Right cardiac atrium (tissue), 5 donors: Measurements from ENCODE around the gene APCDD1L. TPM values are rescaled to one million over a fixed set of nuclear protein-coding genes. Genes with fewer than 3 reads are reported as not detected.

Experiments
- ATAC-seq, 2 donors: fragments of 200-7000 bp; cut with Tn5 transposase; one replicate each; pipeline versions ENCODE4 v1.8.0 to v1.9.1; 2020; ENCODE audit warnings: moderate library complexity in 2 of 2, mild to moderate bottlenecking in 1 of 2
- DNase-seq, 3 donors: peaks; one replicate each; pipeline ENCODE4 v3.0.0-alpha.2; 2020
- H3K27ac ChIP-seq: one replicate; pipeline ENCODE4 v1.5.1; 2013; ENCODE audit warnings: mild to moderate bottlenecking, low read length, control low read depth, moderate library complexity
- H3K27me3 ChIP-seq: one replicate; pipeline ENCODE4 v1.6.1; 2013; ENCODE audit not compliant: control insufficient read depth, insufficient read depth
- H3K4me1 ChIP-seq: one replicate; pipeline ENCODE4 v1.6.1; 2013; ENCODE audit warnings: low read length; ENCODE audit not compliant: control insufficient read depth, insufficient read depth
- H3K4me3 ChIP-seq: one replicate; pipeline ENCODE4 v1.5.1; 2013; ENCODE audit warnings: low read length, control low read depth
- H3K9me3 ChIP-seq: one replicate; pipeline ENCODE4 v1.6.1; 2013; ENCODE audit warnings: low read length; ENCODE audit not compliant: control insufficient read depth
- WGBS: extraction: QIAGEN DNeasy Blood & Tissue Kit; methylation state at CpG from one replicate; pipeline ENCODE4 v1.1.7; 2013; 5-methylcytosine and 5-hydroxymethylcytosine counted together
- intact Hi-C, 4 donors: fragments of 100-400 bp; cut with DNase I; formaldehyde crosslinking; loops; one replicate each; pipeline versions ENCODE4 v1.11.0 to v1.14.0; 2022 to 2023
- polyA plus RNA-seq: library from polyadenylated mRNA; stranded (reverse); fragments of 200-250 nt; gene quantifications from one replicate; pipeline ENCODE4 v1.2.3, GENCODE V29; 2013
- total RNA-seq, 4 donors: library from RNA; stranded (reverse); fragmentation: NEBNext Ultra II Directional; extraction: Animal tissue kit (Norgen Biotek cat#: 25700); gene quantifications; one replicate each; pipeline ENCODE4 v1.2.1, GENCODE V29; 2021
- donor health status: healthy with polysubstance abuse.
- donor health status: DM: no; HTN: yes; CAD: no.
- donor health status: DM: no; HTN: no; CAD: no.
- donor health status: DM: no; HTN: yes; CAD: no; lungs with severe emphysema.
- donor health status: DM: yes; HTN: yes; CAD: no.

APCDD1L gene
- total and polyA plus RNA-seq, 5 donors, result 0.14 to 4.3 (median 1.0) TPM

GRCh38 chr20:58471193-58472164 lies 43.7 kb downstream of the APCDD1L start:
- ATAC-seq, result peak; percentile 85 to 95
- peak; percentile 57 to 91 (median 89) for DNase-seq
- Histone ChIP-seq H3K9me3 (no peaks in the 10 kb centered on the region), H3K27ac (no peak overlapping the region), H3K4me3 (no peak overlapping the region), H3K27me3 (no peaks in the 10 kb centered on the region), H3K4me1 (no peaks in the 10 kb centered on the region)
- intact Hi-C loops, result no loop called here
- WGBS, result 57% methylated on average over 26 of the region's 26 CpGs

- Histone ChIP-seq H3K4me3 (no peak overlapping the region), H3K27ac (no peak overlapping the region), H3K27me3 (no peaks in the 10 kb centered on the region), H3K4me1 (no peaks in the 10 kb centered on the region), H3K9me3 (no peaks in the 10 kb centered on the region)
- 85% methylated on average over 19 of the region's 19 CpGs for WGBS
- no peak for DNase-seq
- no peak for ATAC-seq
- intact Hi-C loops, result no loop called here
These were observed 44.6 kb downstream of the APCDD1L start for GRCh38 chr20:58470336-58471192.

DNA sequence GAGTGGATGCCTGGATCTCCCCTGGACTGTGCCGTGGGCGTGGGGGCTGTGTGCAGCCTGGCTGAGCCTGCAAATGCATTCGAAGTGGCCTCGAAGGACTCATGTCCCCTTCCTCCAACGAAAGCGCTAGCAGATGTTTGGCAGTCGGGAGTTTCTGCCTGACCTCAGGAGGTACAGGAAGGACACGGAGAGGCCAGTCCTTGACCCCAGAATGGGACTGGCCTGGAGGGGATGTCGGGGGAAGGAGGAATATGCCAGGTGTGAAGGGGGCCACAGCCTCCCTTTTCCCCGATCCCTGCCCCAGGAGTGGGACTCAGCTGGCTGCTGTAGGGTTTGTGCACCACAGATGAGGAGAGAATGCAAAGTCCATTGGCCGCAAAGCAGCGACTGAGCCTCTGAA lies 45.6 kb downstream of the APCDD1L start:
- 77% methylated on average over 12 of the region's 12 CpGs for WGBS
- DNase-seq (no peak), ATAC-seq (no peak)
- Histone ChIP-seq H3K4me1 (no peaks in the 10 kb centered on the region), H3K4me3 (no peak overlapping the region), H3K27ac (no peak overlapping the region), H3K9me3 (no peaks in the 10 kb centered on the region), H3K27me3 (no peaks in the 10 kb centered on the region)
- intact Hi-C loops, result no loop called here

DNA sequence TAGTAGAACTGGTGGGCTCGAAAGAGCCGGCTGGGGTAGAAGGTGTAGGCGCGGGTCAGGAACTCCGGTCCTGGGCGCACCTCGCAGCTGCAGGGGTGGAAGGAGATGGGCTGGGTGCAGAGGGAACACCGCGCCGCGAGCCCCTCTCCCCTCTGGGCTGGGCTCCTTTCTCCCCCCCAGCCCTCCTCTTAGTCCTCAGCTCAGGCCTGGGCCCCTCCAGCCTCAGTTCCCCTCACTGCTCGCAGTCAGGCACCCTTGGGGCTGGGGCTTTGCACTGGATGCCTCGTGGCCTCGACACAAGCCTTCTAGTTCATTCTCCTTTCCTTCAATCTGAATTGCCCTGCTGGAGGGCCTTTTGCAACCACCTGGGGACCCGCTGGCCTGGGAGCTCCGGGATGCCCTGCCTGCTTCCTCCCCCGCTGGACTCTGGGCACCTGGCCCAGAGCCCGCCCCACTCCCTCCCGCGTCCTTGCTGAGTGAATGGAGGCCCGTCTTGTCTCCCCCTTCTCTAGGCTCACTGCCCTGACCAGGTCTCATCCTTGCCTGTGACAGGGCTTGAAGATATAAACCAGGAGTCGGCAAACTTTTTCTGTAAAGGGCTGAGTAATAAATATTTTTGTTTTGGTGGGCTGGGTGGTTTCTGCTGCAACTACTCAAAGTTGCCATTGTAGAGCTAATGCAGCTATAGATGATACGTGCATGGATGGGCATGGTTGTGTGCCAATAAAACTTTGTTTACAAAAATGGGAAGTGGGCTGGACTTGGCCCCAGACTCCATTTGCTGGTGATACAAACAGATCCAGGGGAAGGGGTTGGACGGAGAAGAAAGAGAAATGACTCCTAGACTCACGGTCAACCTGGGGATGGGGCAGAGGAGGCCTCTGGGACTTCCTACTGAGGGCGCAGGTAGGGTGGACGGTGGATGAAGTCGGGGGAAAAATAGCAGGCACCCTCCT lies 47.3 kb downstream of the APCDD1L start:
- intact Hi-C loops, result no loop called here

DNA sequence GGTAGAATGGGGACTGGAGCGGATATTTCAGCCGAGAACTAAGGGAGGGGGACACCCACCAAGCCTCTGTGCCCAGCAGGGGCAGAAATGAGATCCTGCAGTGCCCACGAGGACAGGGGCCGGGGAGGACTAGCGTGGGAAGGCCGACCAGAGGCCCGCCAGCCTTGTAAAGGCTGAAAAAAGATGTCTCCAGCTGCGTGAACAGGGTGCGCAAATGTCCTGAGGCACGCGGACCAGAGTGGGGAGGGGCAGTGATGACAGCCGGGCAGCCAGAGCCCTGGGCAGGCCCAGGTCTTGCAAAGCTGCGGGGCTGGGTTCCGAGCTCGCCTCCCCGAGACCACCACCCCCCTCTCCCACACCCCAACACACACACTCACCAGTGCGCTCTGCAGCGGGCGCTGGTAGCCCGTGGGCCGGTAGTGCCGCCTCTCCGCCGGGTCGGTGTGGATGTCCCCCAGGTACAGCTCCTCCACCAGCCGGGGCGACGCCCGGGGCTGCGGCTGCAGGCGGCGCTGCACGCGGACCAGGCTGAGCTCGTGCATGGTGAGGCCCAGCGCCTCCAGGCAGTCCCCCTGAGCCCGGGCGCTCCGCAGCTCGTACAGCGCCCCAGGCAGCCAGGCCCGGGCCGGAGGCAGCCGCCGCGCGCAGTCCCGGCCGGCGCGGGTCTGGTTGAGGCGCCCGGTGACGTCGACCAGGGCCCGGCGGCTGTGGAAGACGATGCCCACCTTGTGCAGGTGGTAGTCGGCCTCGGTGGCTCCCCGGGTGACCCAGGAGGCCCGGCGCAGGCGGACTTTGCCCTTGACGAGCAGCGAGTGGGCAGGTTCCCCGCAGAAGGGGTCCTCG lies 48.2 kb downstream of the APCDD1L start:
- Histone ChIP-seq H3K4me3 (no peak overlapping the region), H3K9me3 (no peaks in the 10 kb centered on the region), H3K27me3 (no peaks in the 10 kb centered on the region), H3K4me1 (no peaks in the 10 kb centered on the region), H3K27ac (no peak overlapping the region)
- DNase-seq (no peak), ATAC-seq (no peak)
- intact Hi-C loops, result no loop called here
- 65% methylated on average over 68 of the region's 68 CpGs for WGBS

More for the DNA sequence above, 47.3 kb downstream of the APCDD1L start:
- no peaks in the 10 kb centered on the region for H3K4me1 ChIP-seq
- 72% methylated on average over 28 of the region's 28 CpGs for WGBS
- H3K4me3 ChIP-seq, result no peak overlapping the region
- no peaks in the 10 kb centered on the region for H3K27me3 ChIP-seq
- no peak for DNase-seq
- ATAC-seq, result no peak
- no peaks in the 10 kb centered on the region for H3K9me3 ChIP-seq
- H3K27ac ChIP-seq, result no peak overlapping the region

- Histone ChIP-seq H3K27me3 (no peaks in the 10 kb centered on the region), H3K9me3 (no peaks in the 10 kb centered on the region), H3K27ac (no peak overlapping the region), H3K4me1 (no peaks in the 10 kb centered on the region), H3K4me3 (no peak overlapping the region)
- ATAC-seq (no peak), DNase-seq (no peak)
- intact Hi-C loops, result no loop called here
- 95% methylated on average over 27 of the region's 27 CpGs for WGBS
These were observed 49.0 kb downstream of the APCDD1L start for GRCh38 chr20:58466095-58466708.

DNA sequence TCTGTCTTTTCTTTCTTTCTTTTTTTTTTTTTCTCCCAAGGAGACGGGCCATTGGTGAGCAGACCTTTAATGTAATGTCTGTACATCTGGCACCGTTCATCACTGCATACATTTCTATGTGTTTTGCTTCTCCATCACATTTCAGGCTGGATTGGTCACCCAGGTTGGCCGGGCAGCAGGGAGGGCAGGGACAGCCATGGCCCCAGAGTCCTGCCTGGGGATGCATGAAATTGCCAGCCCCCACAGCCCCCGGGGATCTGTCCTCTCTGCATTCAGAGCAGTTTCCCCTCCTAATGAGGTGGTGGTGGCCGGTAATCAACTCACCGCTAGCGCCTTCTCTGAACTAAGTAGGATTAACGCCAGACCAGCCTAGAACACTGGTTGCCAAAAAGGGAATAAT lies 50.4 kb downstream of the APCDD1L start:
- ATAC-seq (no peak), DNase-seq (no peak)
- intact Hi-C loops, result no loop called here
- Histone ChIP-seq H3K4me3 (no peak overlapping the region), H3K4me1 (no peaks in the 10 kb centered on the region), H3K27ac (no peak overlapping the region), H3K9me3 (no peaks in the 10 kb centered on the region), H3K27me3 (no peaks in the 10 kb centered on the region)
- 69% methylated on average over 8 of the region's 8 CpGs for WGBS

- intact Hi-C loops, result no loop called here
- DNase-seq (no peak), ATAC-seq (no peak)
- WGBS, result 67% methylated on average over 10 of the region's 10 CpGs
- Histone ChIP-seq H3K27me3 (no peaks in the 10 kb centered on the region), H3K4me3 (no peak overlapping the region), H3K9me3 (no peaks in the 10 kb centered on the region), H3K27ac (no peak overlapping the region), H3K4me1 (no peaks in the 10 kb centered on the region)
These were observed 51.9 kb downstream of the APCDD1L start for GRCh38 chr20:58463256-58463655.

DNA sequence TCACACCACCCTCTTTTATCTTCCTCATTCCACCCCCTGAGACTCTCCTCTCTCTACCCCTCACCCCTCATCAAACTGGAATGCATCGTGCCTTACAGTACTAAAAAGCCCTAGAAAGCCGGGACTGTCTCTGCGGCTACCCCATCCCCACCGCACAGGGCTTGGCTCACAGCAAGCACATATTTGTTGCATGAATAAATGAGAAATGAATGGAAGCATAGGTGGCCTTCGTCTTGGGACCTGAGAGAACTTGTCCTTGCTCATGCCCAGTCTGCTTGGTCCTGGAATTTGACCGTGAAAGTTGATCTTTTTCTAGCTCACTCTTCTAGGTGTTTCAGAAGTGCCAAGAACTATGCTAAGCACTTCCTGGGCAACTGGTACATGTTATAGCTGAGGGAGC lies 53.3 kb downstream of the APCDD1L start:
- WGBS, result 95% methylated on average over 6 of the region's 6 CpGs
- no peaks in the 10 kb centered on the region for H3K27me3 ChIP-seq
- H3K4me1 ChIP-seq, result no peaks in the 10 kb centered on the region
- no peak for ATAC-seq
- no peak overlapping the region for H3K27ac ChIP-seq
- no peak overlapping the region for H3K4me3 ChIP-seq
- no peak for DNase-seq
- H3K9me3 ChIP-seq, result no peaks in the 10 kb centered on the region
- intact Hi-C loops, result no loop called here
